ENCODE data around the gene CREB5. TPM values are rescaled to one million over a fixed set of nuclear protein-coding genes. Genes with fewer than 3 reads are reported as not detected.

Gene CREB5
- total RNA-seq, 5 donors from 2014 or later (not counting 1 experiment from before 2014, with no cell fraction given): 0.03 to 0.58 (median 0.23) TPM

- no CpG with 5 or more reads among the region's 2 CpGs for WGBS (ENCODE audit: insufficient coverage)
- DNase-seq: no peak
- no peak for ATAC-seq (replicated peaks in 1 of 4)
- Histone ChIP-seq H3K9me3 (no peaks in the 10 kb centered on the region), H3K27me3 (replicated peaks in 1 of 2; ENCODE audit: control insufficient read depth in 2 of 2, extremely low read depth in 1 of 2, insufficient read depth in 2 of 2, low read length in 1 of 2) (no peaks in the 10 kb centered on the region), H3K4me1 (ENCODE audit: control insufficient read depth in 1 of 2, extremely low read depth in 1 of 2, insufficient read depth in 2 of 2, low read length in 2 of 2) (no peaks in the 10 kb centered on the region), H3K27ac (ENCODE audit: low read length) (no peak overlapping the region), H3K36me3 (ENCODE audit: control insufficient read depth in 2 of 2, extremely low read depth in 1 of 2, insufficient read depth in 1 of 2, low read length in 1 of 2) (no peaks in the 10 kb centered on the region), H3K4me3 (ENCODE audit: control insufficient read depth in 1 of 2, extremely low read depth in 1 of 2, low read length in 1 of 2) (no peak overlapping the region)
- H3K36me3 Mint-ChIP-seq: no peaks in the 10 kb centered on the region
- ChIA-PET CTCF (no interaction called here), POLR2A (no interaction called here)
- no peak overlapping the region for H3K27ac Mint-ChIP-seq
- H3K27me3 Mint-ChIP-seq: peaks cover 9 to 12% of the 10 kb centered on the region in 2 donors
- no peaks in the 10 kb centered on the region for H3K4me1 Mint-ChIP-seq
- H3K9me3 Mint-ChIP-seq: no peaks in the 10 kb centered on the region
- H3K4me3 Mint-ChIP-seq: no peak overlapping the region
Observed at GRCh38 chr7:28625432-28625831, 213.1 kb downstream of the CREB5 start.

GRCh38 chr7:28626221-28626620 is 213.9 kb downstream of the CREB5 start:
- Mint-ChIP-seq H3K36me3 (no peaks in the 10 kb centered on the region), H3K9me3 (no peaks in the 10 kb centered on the region), H3K4me1 (no peaks in the 10 kb centered on the region), H3K27me3 (peaks cover 7 to 12% of the 10 kb centered on the region in 2 donors), H3K27ac (no peak overlapping the region), H3K4me3 (no peak overlapping the region)
- Histone ChIP-seq H3K9me3 (no peaks in the 10 kb centered on the region), H3K4me3 (ENCODE audit: control insufficient read depth in 1 of 2, extremely low read depth in 1 of 2, low read length in 1 of 2) (no peak overlapping the region), H3K27me3 (replicated peaks in 1 of 2; ENCODE audit: control insufficient read depth in 2 of 2, extremely low read depth in 1 of 2, insufficient read depth in 2 of 2, low read length in 1 of 2) (no peaks in the 10 kb centered on the region), H3K27ac (ENCODE audit: low read length) (no peak overlapping the region), H3K4me1 (ENCODE audit: control insufficient read depth in 1 of 2, extremely low read depth in 1 of 2, insufficient read depth in 2 of 2, low read length in 2 of 2) (no peaks in the 10 kb centered on the region), H3K36me3 (ENCODE audit: control insufficient read depth in 2 of 2, extremely low read depth in 1 of 2, insufficient read depth in 1 of 2, low read length in 1 of 2) (no peaks in the 10 kb centered on the region)
- DNase-seq (no peak), ATAC-seq (replicated peaks in 1 of 4) (no peak)
- no CpG with 5 or more reads among the region's 1 CpG for WGBS (ENCODE audit: insufficient coverage)
- ChIA-PET CTCF (no interaction called here), POLR2A (no interaction called here)

GRCh38 chr7:28626624-28627262 is 214.4 kb downstream of the CREB5 start:
- no peaks in the 10 kb centered on the region for H3K9me3 Mint-ChIP-seq
- Histone ChIP-seq H3K27ac (ENCODE audit: low read length) (no peak overlapping the region), H3K9me3 (no peaks in the 10 kb centered on the region), H3K36me3 (ENCODE audit: control insufficient read depth in 2 of 2, extremely low read depth in 1 of 2, insufficient read depth in 1 of 2, low read length in 1 of 2) (no peaks in the 10 kb centered on the region), H3K4me3 (ENCODE audit: control insufficient read depth in 1 of 2, extremely low read depth in 1 of 2, low read length in 1 of 2) (no peak overlapping the region), H3K4me1 (ENCODE audit: control insufficient read depth in 1 of 2, extremely low read depth in 1 of 2, insufficient read depth in 2 of 2, low read length in 2 of 2) (no peaks in the 10 kb centered on the region), H3K27me3 (replicated peaks in 1 of 2; ENCODE audit: control insufficient read depth in 2 of 2, extremely low read depth in 1 of 2, insufficient read depth in 2 of 2, low read length in 1 of 2) (no peaks in the 10 kb centered on the region)
- DNase-seq: peak in 7 of 35 experiments; percentile 3 to 24 (median 4)
- H3K27me3 Mint-ChIP-seq: peaks cover 8 to 15% of the 10 kb centered on the region in 2 donors
- no peak overlapping the region for H3K4me3 Mint-ChIP-seq
- no peak for ATAC-seq (replicated peaks in 1 of 4)
- POLR2A ChIA-PET: no interaction called here
- H3K4me1 Mint-ChIP-seq: no peaks in the 10 kb centered on the region
- CTCF ChIA-PET: interaction anchor here in 1 of 2 donors (0.6 to 0.8 kb wide), 2 partner anchors 279 to 391 kb away, joined by 3 read pairs; no protein-coding TSS in a partner anchor
- 50% methylated on average over 1 of the region's 8 CpGs for WGBS (ENCODE audit: insufficient coverage)
- no peaks in the 10 kb centered on the region for H3K36me3 Mint-ChIP-seq
- H3K27ac Mint-ChIP-seq: no peak overlapping the region

GRCh38 chr7:28627263-28627653 is 214.9 kb downstream of the CREB5 start:
- ChIA-PET CTCF (interaction anchor here (0.6 to 0.8 kb wide), 3 partner anchors 15 to 391 kb away, joined by 3 read pairs; no protein-coding TSS in a partner anchor), POLR2A (no interaction called here)
- Histone ChIP-seq H3K9me3 (no peaks in the 10 kb centered on the region), H3K4me3 (ENCODE audit: control insufficient read depth in 1 of 2, extremely low read depth in 1 of 2, low read length in 1 of 2) (no peak overlapping the region), H3K4me1 (ENCODE audit: control insufficient read depth in 1 of 2, extremely low read depth in 1 of 2, insufficient read depth in 2 of 2, low read length in 2 of 2) (no peaks in the 10 kb centered on the region), H3K27ac (ENCODE audit: low read length) (no peak overlapping the region), H3K36me3 (ENCODE audit: control insufficient read depth in 2 of 2, extremely low read depth in 1 of 2, insufficient read depth in 1 of 2, low read length in 1 of 2) (no peaks in the 10 kb centered on the region), H3K27me3 (replicated peaks in 1 of 2; ENCODE audit: control insufficient read depth in 2 of 2, extremely low read depth in 1 of 2, insufficient read depth in 2 of 2, low read length in 1 of 2) (no peaks in the 10 kb centered on the region)
- Mint-ChIP-seq H3K4me3 (no peak overlapping the region), H3K36me3 (no peaks in the 10 kb centered on the region), H3K4me1 (no peaks in the 10 kb centered on the region), H3K9me3 (no peaks in the 10 kb centered on the region), H3K27ac (no peak overlapping the region), H3K27me3 (peaks cover 8 to 16% of the 10 kb centered on the region in 2 donors)
- ATAC-seq (replicated peaks in 1 of 4): no peak
- no peak for DNase-seq
- 65% methylated on average over 4 of the region's 5 CpGs for WGBS (ENCODE audit: insufficient coverage)

GRCh38 chr7:28627896-28628295 is 215.6 kb downstream of the CREB5 start:
- Histone ChIP-seq H3K36me3 (ENCODE audit: control insufficient read depth in 2 of 2, extremely low read depth in 1 of 2, insufficient read depth in 1 of 2, low read length in 1 of 2) (no peaks in the 10 kb centered on the region), H3K27me3 (replicated peaks in 1 of 2; ENCODE audit: control insufficient read depth in 2 of 2, extremely low read depth in 1 of 2, insufficient read depth in 2 of 2, low read length in 1 of 2) (no peaks in the 10 kb centered on the region), H3K9me3 (no peaks in the 10 kb centered on the region), H3K27ac (ENCODE audit: low read length) (no peak overlapping the region), H3K4me1 (ENCODE audit: control insufficient read depth in 1 of 2, extremely low read depth in 1 of 2, insufficient read depth in 2 of 2, low read length in 2 of 2) (no peaks in the 10 kb centered on the region), H3K4me3 (ENCODE audit: control insufficient read depth in 1 of 2, extremely low read depth in 1 of 2, low read length in 1 of 2) (no peak overlapping the region)
- Mint-ChIP-seq H3K4me1 (no peaks in the 10 kb centered on the region), H3K36me3 (no peaks in the 10 kb centered on the region), H3K9me3 (no peaks in the 10 kb centered on the region), H3K4me3 (no peak overlapping the region), H3K27me3 (peaks cover 8 to 16% of the 10 kb centered on the region in 2 donors), H3K27ac (no peak overlapping the region)
- ATAC-seq (replicated peaks in 1 of 4) (no peak), DNase-seq (no peak)
- ChIA-PET CTCF (no interaction called here), POLR2A (no interaction called here)
- 45% methylated on average over 3 of the region's 4 CpGs for WGBS (ENCODE audit: insufficient coverage)

- POLR2A ChIA-PET: no interaction called here
- Mint-ChIP-seq H3K36me3 (no peaks in the 10 kb centered on the region), H3K27ac (no peak overlapping the region), H3K4me1 (no peaks in the 10 kb centered on the region), H3K4me3 (no peak overlapping the region), H3K27me3 (peaks cover 8 to 16% of the 10 kb centered on the region in 2 donors), H3K9me3 (no peaks in the 10 kb centered on the region)
- H3K4me3 ChIP-seq (ENCODE audit: control insufficient read depth in 1 of 2, extremely low read depth in 1 of 2, low read length in 1 of 2): no peak overlapping the region
- H3K9me3 ChIP-seq: no peaks in the 10 kb centered on the region
- H3K36me3 ChIP-seq (ENCODE audit: control insufficient read depth in 2 of 2, extremely low read depth in 1 of 2, insufficient read depth in 1 of 2, low read length in 1 of 2): no peaks in the 10 kb centered on the region
- DNase-seq: no peak
- no peak for ATAC-seq (replicated peaks in 1 of 4)
- CTCF ChIA-PET: no interaction called here
- H3K27ac ChIP-seq (ENCODE audit: low read length): no peak overlapping the region
- 93% methylated on average over 3 of the region's 4 CpGs for WGBS (ENCODE audit: insufficient coverage)
- H3K4me1 ChIP-seq (ENCODE audit: control insufficient read depth in 1 of 2, extremely low read depth in 1 of 2, insufficient read depth in 2 of 2, low read length in 2 of 2): no peaks in the 10 kb centered on the region
- no peaks in the 10 kb centered on the region for H3K27me3 ChIP-seq (replicated peaks in 1 of 2; ENCODE audit: control insufficient read depth in 2 of 2, extremely low read depth in 1 of 2, insufficient read depth in 2 of 2, low read length in 1 of 2)
Observed at GRCh38 chr7:28629216-28629842, 217.0 kb downstream of the CREB5 start.

All from T-cell (primary cell).